ENCODE data around the gene PARP6. TPM values are rescaled to one million over a fixed set of nuclear protein-coding genes. Genes with fewer than 3 reads are reported as not detected.

The PARP6 gene
- total RNA-seq, 6 donors from 2014 or later, result 54.9 to 140 (median 71.4) TPM

- Histone ChIP-seq H3K27ac (no peak overlapping the region), H3K4me3 (no peak overlapping the region), H3K36me3 (peaks cover 15 to 88% (median 60%) of the 10 kb centered on the region in 4 donors), H3K9me3 (no peaks in the 10 kb centered on the region), H3K4me1 (no peaks in the 10 kb centered on the region), H3K27me3 (no peaks in the 10 kb centered on the region)
- 61 to 78% methylated on average over 3 of the region's 3 CpGs for WGBS, 2 donors
- ATAC-seq (ENCODE audit: low FRiP score in 2 of 2) (no peak), DNase-seq (no peak)
- TF ChIP-seq EP300 (IDR thresholded peaks at IDR 0.05), result no peak
- TF ChIP-seq, protein P1, sequence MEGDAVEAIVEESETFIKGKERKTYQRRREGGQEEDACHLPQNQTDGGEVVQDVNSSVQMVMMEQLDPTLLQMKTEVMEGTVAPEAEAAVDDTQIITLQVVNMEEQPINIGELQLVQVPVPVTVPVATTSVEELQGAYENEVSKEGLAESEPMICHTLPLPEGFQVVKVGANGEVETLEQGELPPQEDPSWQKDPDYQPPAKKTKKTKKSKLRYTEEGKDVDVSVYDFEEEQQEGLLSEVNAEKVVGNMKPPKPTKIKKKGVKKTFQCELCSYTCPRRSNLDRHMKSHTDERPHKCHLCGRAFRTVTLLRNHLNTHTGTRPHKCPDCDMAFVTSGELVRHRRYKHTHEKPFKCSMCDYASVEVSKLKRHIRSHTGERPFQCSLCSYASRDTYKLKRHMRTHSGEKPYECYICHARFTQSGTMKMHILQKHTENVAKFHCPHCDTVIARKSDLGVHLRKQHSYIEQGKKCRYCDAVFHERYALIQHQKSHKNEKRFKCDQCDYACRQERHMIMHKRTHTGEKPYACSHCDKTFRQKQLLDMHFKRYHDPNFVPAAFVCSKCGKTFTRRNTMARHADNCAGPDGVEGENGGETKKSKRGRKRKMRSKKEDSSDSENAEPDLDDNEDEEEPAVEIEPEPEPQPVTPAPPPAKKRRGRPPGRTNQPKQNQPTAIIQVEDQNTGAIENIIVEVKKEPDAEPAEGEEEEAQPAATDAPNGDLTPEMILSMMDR (IDR thresholded peaks at IDR 0.05), result no peak
- TF ChIP-seq POLR2AphosphoS5 (IDR thresholded peaks at IDR 0.05), result no peak
- no peak for TF ChIP-seq POLR2A (IDR thresholded peaks at IDR 0.05)
These were observed 23.1 kb downstream of the PARP6 start for GRCh38 chr15:72249142-72249810.

DNA sequence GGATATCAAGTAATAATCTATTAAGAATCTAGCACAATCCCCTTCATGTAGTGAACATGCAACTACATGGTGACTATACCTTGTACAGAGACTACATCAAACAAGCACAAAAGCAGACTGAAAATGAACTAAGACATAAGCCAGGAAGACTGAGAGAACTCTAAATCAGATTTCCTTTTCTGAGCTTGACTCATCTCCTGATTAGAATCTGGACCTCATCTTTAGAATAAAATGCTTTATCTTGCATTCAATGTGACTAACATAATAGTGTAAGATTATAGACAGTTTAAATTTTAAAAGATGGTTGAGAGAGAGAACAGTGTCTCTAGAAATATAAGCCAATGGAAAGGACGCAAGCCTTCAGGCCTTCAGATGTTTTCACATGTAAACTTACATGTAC, 23.8 kb downstream of the PARP6 start:
- Histone ChIP-seq H3K27ac (no peak overlapping the region), H3K36me3 (peaks cover 8 to 88% (median 55%) of the 10 kb centered on the region in 4 donors), H3K9me3 (no peaks in the 10 kb centered on the region), H3K27me3 (no peaks in the 10 kb centered on the region), H3K4me3 (no peak overlapping the region), H3K4me1 (no peaks in the 10 kb centered on the region)
- WGBS, 2 donors, result 100% methylated on average over 1 of the region's 1 CpG
- DNase-seq (no peak), ATAC-seq (ENCODE audit: low FRiP score in 2 of 2) (no peak)
- TF ChIP-seq, protein P1 (IDR thresholded peaks at IDR 0.05), result no peak
- no peak for TF ChIP-seq EP300 (IDR thresholded peaks at IDR 0.05)
- TF ChIP-seq POLR2AphosphoS5 (IDR thresholded peaks at IDR 0.05), result no peak
- no peak for TF ChIP-seq POLR2A (IDR thresholded peaks at IDR 0.05)

DNA sequence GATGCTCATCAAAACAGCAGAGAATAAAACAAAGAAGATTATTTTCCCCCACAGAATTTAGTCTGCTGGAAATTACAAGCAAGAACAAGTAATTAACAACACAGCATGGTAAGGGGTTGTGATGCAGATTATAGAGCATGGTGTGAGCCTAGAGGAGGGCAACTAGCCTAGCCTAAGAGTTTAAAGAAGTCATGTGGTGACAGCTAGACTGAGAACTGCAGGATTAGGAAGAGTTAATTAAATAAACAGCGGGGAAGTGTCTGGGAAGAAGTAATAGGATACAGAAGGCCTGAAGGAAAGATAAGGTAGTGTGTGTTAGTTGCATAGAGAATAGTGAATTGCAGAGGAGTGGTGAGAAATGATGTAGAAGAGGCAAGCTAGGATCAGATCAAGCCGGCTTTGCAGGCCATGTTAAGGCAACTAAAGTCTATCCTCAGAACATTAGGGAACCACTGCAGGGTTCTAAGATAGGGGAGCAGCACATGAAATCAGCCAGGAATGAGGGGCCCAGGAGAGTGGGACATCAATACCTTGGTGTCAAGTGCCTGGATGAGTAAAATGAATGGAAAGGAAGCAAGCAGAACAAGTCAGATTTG, 29.5 kb downstream of the PARP6 start:
- DNase-seq, result no peak
- Histone ChIP-seq H3K4me3 (no peak overlapping the region), H3K9me3 (no peaks in the 10 kb centered on the region), H3K4me1 (peaks cover 0 to 2% (median under 1%) of the 10 kb centered on the region in 4 donors), H3K36me3 (peaks cover 3 to 76% (median 32%) of the 10 kb centered on the region in 4 donors), H3K27ac (no peak overlapping the region), H3K27me3 (no peaks in the 10 kb centered on the region)
- TF ChIP-seq, protein P1 (IDR thresholded peaks at IDR 0.05), result no peak
- no peak for TF ChIP-seq POLR2A (IDR thresholded peaks at IDR 0.05)
- TF ChIP-seq EP300 (IDR thresholded peaks at IDR 0.05), result no peak
- no peak for TF ChIP-seq POLR2AphosphoS5 (IDR thresholded peaks at IDR 0.05)
- WGBS, 2 donors, result 53 to 59% methylated on average over 2 of the region's 2 CpGs
- no peak for ATAC-seq (ENCODE audit: low FRiP score in 2 of 2)

DNA sequence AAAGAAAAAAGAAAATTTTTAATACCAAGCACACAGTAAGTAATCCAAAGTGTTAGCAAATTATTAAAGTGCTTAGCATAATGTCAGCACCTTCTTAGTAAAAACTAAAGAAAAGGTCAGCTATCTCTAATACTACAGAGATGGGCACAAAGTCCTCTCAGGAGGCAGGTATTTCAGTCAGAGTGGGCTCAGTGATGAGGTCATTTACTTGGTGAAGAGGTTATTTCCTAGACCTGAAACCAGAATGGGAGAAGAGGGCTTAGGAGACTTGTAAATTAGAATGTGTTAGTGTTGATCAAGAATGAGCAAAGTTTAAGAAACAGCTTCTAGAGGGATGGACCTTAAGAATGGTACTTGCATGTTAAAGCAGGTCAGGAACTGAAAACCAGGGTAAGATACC, 32.7 kb downstream of the PARP6 start:
- no peak for ATAC-seq (ENCODE audit: low FRiP score in 2 of 2)
- no peaks in the 10 kb centered on the region for H3K9me3 ChIP-seq
- no peak overlapping the region for H3K4me3 ChIP-seq
- H3K4me1 ChIP-seq, result peaks cover 0 to 14% (median 8%) of the 10 kb centered on the region in 4 donors
- TF ChIP-seq POLR2AphosphoS5 (IDR thresholded peaks at IDR 0.05), result no peak
- TF ChIP-seq EP300 (IDR thresholded peaks at IDR 0.05), result no peak
- TF ChIP-seq, protein P1 (IDR thresholded peaks at IDR 0.05), result no peak
- no peak for TF ChIP-seq POLR2A (IDR thresholded peaks at IDR 0.05)
- no peak overlapping the region for H3K27ac ChIP-seq
- no peak for DNase-seq
- no peaks in the 10 kb centered on the region for H3K27me3 ChIP-seq
- peaks cover 3 to 54% (median 25%) of the 10 kb centered on the region in 4 donors for H3K36me3 ChIP-seq

All from upper lobe of left lung (tissue), 6 donors.